MM.1S (cell line): ENCODE data around the gene TSPAN15.

Experiments used
- DNase-seq: peaks from one replicate; pipeline ENCODE4 v3.0.0-alpha.2; 2015
- H2AFZ ChIP-seq: fragments of 300-600 bp; sonication (generic); 2 replicates; pipeline ENCODE4 v1.6.0; 2016; ENCODE audit warnings: antibody characterized with exemption, low read length
- H3F3A ChIP-seq: fragments of 300-600 bp; sonication (generic); 2 replicates; pipeline ENCODE4 v1.6.1; 2016; ENCODE audit warnings: mild to moderate bottlenecking, antibody characterized with exemption, low read length, moderate library complexity, mixed read lengths; ENCODE audit not compliant: insufficient read depth
- H3K27ac ChIP-seq: fragments of 300-600 bp; sonication (generic); 2 replicates; pipeline ENCODE4 v1.5.1; 2016; ENCODE audit warnings: mild to moderate bottlenecking, low read length
- H3K27me3 ChIP-seq: fragments of 300-600 bp; sonication (generic); replicated peaks from 2 replicates; pipeline ENCODE4 v1.6.0; 2016; ENCODE audit warnings: low read length; ENCODE audit not compliant: insufficient read depth
- H3K36me3 ChIP-seq: fragments of 300-600 bp; sonication (generic); replicated peaks from 2 replicates; pipeline ENCODE4 v1.6.1; 2016; ENCODE audit warnings: mild to moderate bottlenecking, low read length, mixed read lengths; ENCODE audit not compliant: insufficient read depth
- H3K4me1 ChIP-seq: fragments of 300-600 bp; sonication (generic); 2 replicates; pipeline ENCODE4 v1.6.1; 2016; ENCODE audit warnings: low read length, mixed read lengths
- H3K4me2 ChIP-seq: fragments of 300-600 bp; sonication (generic); 2 replicates; pipeline ENCODE4 v1.6.0; 2016; ENCODE audit warnings: low read depth, low read length
- H3K4me3 ChIP-seq: fragments of 300-600 bp; sonication (generic); 2 replicates; pipeline ENCODE4 v1.5.1; 2016; ENCODE audit warnings: low read length, mixed read lengths
- H3K79me2 ChIP-seq: fragments of 300-600 bp; sonication (generic); 2 replicates; pipeline ENCODE4 v1.6.1; 2016; ENCODE audit warnings: mixed run types, low read length, mixed read lengths
- H3K9ac ChIP-seq: fragments of 300-600 bp; sonication (generic); 2 replicates; pipeline ENCODE4 v1.6.1; 2016; ENCODE audit warnings: low read length, mixed read lengths
- H3K9me2 ChIP-seq: fragments of 300-600 bp; sonication (generic); replicated peaks from 2 replicates; pipeline ENCODE4 v1.6.1; 2016; ENCODE audit warnings: mild to moderate bottlenecking, low read length, mixed read lengths; ENCODE audit not compliant: insufficient read depth
- H3K9me3 ChIP-seq: fragments of 300-600 bp; sonication (generic); replicated peaks from 2 replicates; pipeline ENCODE4 v1.6.1; 2016; ENCODE audit warnings: mild to moderate bottlenecking, low read length, mixed read lengths; ENCODE audit not compliant: insufficient read depth
- H4K20me1 ChIP-seq: fragments of 300-600 bp; sonication (generic); 2 replicates; pipeline ENCODE4 v1.6.1; 2016; ENCODE audit warnings: mild to moderate bottlenecking, low read length, moderate library complexity, mixed read lengths; ENCODE audit not compliant: insufficient read depth
- CTCF ChIP-seq: fragments of 300-600 bp; sonication (generic); IDR thresholded peaks from 2 replicates; pipeline ENCODE4 v1.5.1; 2016; ENCODE audit warnings: antibody characterized with exemption, low read length, mixed read lengths
- EZH2 ChIP-seq: fragments of 300-600 bp; sonication (generic); optimal IDR thresholded peaks from 2 replicates; pipeline ENCODE3; 2017; ENCODE audit warnings: low read depth, mild to moderate bottlenecking, antibody characterized with exemption, low read length, mixed read lengths
- EZH2phosphoT487 ChIP-seq: fragments of 300-600 bp; sonication (generic); IDR thresholded peaks from 2 replicates; pipeline ENCODE4 v1.6.1; 2018; ENCODE audit warnings: antibody characterized with exemption, low read length

TSPAN15 gene

GRCh38 chr10:69503001-69503895 lies 52.0 kb downstream of the TSPAN15 start:
- TF ChIP-seq CTCF (no peak), EZH2phosphoT487 (no peak), EZH2 (no peak)
- Histone ChIP-seq H2AFZ (no peak overlapping the region), H3K4me2 (no peak overlapping the region), H3K27me3 (peaks cover 25% of the 10 kb centered on the region), H3F3A (no peaks in the 10 kb centered on the region), H3K9me2 (no peaks in the 10 kb centered on the region), H3K4me3 (no peak overlapping the region), H3K36me3 (no peaks in the 10 kb centered on the region), H3K27ac (no peak overlapping the region), H3K79me2 (no peaks in the 10 kb centered on the region), H3K9ac (no peak overlapping the region), H4K20me1 (no peaks in the 10 kb centered on the region), H3K4me1 (no peaks in the 10 kb centered on the region), H3K9me3 (no peaks in the 10 kb centered on the region)
- no peak for DNase-seq

GRCh38 chr10:69503896-69504265 lies 52.6 kb downstream of the TSPAN15 start:
- H3K9me3 ChIP-seq = no peaks in the 10 kb centered on the region
- H3K79me2 ChIP-seq = no peaks in the 10 kb centered on the region
- H3K4me1 ChIP-seq = no peaks in the 10 kb centered on the region
- peaks cover 31% of the 10 kb centered on the region for H3K27me3 ChIP-seq
- H3F3A ChIP-seq = no peaks in the 10 kb centered on the region
- H2AFZ ChIP-seq = no peak overlapping the region
- no peak overlapping the region for H3K27ac ChIP-seq
- DNase-seq = no peak
- H3K4me2 ChIP-seq = no peak overlapping the region
- no peak for TF ChIP-seq CTCF
- TF ChIP-seq EZH2phosphoT487 = no peak
- no peak for TF ChIP-seq EZH2
- H3K9ac ChIP-seq = no peak overlapping the region
- no peaks in the 10 kb centered on the region for H4K20me1 ChIP-seq
- no peaks in the 10 kb centered on the region for H3K9me2 ChIP-seq
- H3K36me3 ChIP-seq = no peaks in the 10 kb centered on the region
- no peak overlapping the region for H3K4me3 ChIP-seq

- no peak overlapping the region for H3K27ac ChIP-seq
- H3K36me3 ChIP-seq = no peaks in the 10 kb centered on the region
- H3K27me3 ChIP-seq = peaks cover 35% of the 10 kb centered on the region
- H3F3A ChIP-seq = no peaks in the 10 kb centered on the region
- H3K9me2 ChIP-seq = no peaks in the 10 kb centered on the region
- no peak for DNase-seq
- H2AFZ ChIP-seq = no peak overlapping the region
- H3K4me1 ChIP-seq = no peaks in the 10 kb centered on the region
- H3K79me2 ChIP-seq = no peaks in the 10 kb centered on the region
- no peak overlapping the region for H3K9ac ChIP-seq
- H3K4me3 ChIP-seq = no peak overlapping the region
- H3K4me2 ChIP-seq = no peak overlapping the region
- H3K9me3 ChIP-seq = no peaks in the 10 kb centered on the region
- TF ChIP-seq CTCF (no peak), EZH2phosphoT487 (no peak), EZH2 (no peak)
- no peaks in the 10 kb centered on the region for H4K20me1 ChIP-seq
Measured at GRCh38 chr10:69504576-69505250, 53.4 kb downstream of the TSPAN15 start.
